Fibroblast of skin of back (primary cell): ENCODE measurements around the gene SH3BP4.
A peak's percentile ranks its signal among the peaks of the same experiment; 100 is the strongest.

Source experiments
- DNase-seq: peaks from one replicate; pipeline ENCODE4 v3.0.0-alpha.2; 2013

Gene SH3BP4

DNA sequence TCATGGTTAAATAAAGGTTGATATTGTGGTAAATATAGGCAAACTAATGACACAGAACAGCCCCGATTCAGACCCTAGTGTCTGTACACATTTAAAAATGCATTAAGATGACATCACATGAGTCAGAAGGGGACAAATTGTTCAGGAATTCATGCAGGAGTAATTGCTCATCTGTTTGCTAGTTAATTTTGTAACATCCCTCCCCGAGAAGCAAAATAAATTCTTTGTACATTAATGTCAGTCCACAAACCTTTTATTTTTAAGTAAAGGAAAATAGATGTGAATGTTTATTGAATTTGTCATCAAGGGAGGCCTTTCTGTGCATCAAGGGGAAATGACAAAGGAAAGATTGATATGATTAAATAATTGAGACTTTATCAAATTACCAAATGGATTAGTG lies 69.9 kb downstream of the SH3BP4 start:
- peak; percentile 98 for DNase-seq

DNA sequence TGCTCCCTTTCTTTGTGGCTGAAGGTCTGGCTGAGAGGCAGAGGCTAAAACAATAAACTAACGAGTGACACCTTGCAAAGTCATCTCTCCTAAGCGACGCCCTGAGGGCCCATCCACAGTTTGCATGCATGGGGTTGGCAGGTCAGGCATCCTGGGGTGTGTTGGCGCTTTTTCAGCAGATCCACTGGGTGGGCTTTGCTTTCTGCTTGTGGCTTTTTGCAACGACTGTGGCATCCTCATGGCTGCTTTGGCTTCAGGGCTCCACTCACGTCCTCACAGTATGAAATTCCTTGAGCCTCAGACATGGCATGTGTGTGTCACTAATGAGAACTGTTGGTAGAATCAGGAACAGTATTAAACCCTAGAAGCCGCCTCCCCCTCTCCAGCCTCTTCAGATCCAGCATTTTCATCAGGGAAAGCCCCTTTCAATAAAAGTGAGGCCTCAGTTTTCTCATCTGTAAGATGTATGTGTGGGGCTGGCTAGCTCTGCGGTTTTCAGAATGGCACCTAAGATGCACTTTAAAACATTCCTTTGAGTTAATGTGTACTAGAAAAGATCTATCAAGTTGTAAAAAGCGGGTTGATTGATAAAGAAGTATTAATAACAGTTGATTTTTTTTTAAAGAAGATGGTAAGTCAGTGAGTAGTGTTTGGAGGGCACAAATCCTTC lies 72.5 kb downstream of the SH3BP4 start:
- DNase-seq, result peak; percentile 98

- DNase-seq, result peak; percentile 60
Measured at GRCh38 chr2:235024931-235025773, 73.3 kb downstream of the SH3BP4 start.

GRCh38 chr2:235025800-235026536 lies 74.2 kb downstream of the SH3BP4 start:
- DNase-seq, result peak; percentile 90

DNA sequence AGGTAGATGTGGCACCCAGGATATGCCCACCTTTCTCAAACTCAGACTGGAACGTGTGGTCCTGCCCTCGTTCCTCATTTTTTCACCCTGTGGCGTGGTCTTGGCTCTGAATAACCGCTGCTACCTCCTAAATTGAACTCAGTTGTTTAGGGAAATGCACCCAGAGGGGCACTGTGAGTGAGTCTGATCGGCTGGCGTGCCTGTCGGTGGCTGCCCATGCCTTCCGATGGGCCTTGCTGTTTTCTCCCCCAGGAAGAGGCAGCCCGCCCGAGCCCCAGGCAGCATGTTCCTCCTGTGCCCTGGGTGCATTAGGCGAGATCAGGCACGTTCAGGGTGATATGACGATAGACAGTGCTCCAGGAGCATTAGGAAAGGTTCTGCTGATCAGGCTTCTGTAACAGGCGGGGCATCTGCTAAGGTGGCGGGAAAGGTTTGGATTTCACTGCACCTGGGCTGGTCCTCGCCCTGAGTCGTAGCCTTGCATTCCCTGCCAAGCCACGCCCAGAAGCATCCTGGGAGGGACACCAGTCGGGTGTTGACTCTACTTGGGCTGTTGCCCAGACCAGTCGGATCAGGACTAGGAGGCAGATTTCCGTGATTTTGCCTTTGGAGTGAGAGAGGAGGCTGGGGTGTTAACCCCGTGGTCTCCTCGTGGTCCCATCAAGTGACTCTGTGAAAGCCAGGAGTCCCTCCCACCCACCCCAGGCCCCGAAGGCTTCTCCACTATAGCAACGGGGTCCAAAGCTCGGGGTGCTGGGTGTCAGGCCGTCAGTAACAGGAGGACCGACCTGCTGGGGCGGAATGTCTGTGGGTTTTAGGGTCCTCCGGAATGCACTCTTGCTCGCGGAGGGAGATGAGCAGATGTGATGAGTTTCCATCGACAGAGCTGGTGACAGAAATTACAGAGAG lies 75.1 kb downstream of the SH3BP4 start:
- peak; percentile 78 for DNase-seq

- DNase-seq, result peak; percentile 87
Measured at GRCh38 chr2:235027558-235028214, 75.9 kb downstream of the SH3BP4 start.

DNA sequence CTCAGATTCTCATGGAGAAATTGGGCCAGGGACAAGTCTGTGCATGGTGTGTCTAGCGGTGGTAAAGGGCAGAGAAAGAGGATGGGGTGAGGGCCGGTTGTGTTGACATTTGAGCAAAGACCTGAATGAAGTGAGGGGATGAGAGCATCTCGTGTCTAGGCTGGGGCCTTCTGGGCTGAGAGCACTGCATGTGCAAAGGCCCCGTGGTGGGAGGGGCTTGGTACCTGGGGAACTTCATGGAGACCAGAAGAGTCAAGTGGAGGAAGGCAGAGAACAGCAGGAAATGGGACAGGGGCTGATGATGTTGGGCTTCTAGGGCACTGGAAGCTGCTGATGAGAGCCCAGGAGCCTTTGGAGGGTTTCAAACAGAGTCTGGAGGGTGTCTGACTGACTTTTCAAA lies 76.8 kb downstream of the SH3BP4 start:
- DNase-seq, result no peak

- DNase-seq, result no peak
Measured at GRCh38 chr2:235029054-235029453, 77.2 kb downstream of the SH3BP4 start.

GRCh38 chr2:235030126-235030525 lies 78.3 kb downstream of the SH3BP4 start:
- no peak for DNase-seq

GRCh38 chr2:235030936-235031335 lies 79.1 kb downstream of the SH3BP4 start:
- no peak for DNase-seq

DNA sequence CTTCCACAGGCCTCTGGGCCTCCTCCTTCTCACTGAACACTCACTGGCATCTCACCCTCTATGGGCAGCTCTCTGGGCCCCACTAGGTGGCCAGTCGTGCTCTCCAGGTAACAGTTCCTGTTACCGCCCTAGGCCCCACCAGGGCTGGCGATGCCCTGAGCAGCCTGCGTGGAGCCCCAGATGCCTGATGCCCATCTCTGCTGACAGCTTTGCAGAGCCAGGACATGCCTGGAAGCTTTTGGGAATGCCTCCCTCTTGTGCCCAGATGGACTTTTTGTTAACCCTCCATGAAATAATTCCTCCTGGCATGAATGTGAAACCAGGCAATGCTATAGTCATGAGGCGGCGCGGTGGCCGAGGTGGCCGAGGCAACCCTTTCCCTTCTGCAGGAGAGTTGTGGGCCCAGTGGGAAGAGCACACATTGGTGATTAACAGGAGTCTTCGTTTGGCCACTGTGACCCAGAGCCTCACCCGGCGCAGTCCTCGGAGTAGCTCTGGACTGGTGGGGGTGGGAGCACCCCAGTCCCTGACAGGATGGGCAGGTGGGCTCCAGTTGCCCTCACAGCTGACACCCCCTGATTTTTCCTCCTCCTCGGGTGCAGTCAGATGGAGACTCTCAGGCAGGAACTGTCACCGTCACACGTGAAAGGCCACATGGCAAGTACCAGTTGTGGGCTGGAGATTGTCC lies 80.0 kb downstream of the SH3BP4 start:
- no peak for DNase-seq

GRCh38 chr2:235032466-235032865 lies 80.6 kb downstream of the SH3BP4 start:
- no peak for DNase-seq

DNA sequence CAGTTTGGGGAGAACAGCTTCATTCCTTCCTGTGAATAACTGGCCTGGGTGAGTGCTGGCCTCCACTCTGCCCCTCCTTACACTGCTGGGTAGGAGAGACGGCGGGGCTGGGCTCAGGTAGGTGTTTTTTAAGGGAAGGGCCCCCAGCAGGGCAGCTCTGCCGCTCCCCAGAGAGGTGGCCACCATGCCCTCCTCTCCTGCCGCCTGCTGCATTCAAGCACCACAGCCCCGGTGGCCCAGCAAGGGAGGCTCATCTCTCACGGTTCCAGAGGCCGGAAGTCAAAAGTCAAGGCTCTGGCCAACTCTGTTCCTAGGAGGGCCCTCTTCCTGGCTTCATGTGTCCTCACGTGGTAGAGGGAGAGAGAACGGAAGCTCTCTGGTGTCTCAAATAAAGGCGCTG lies 81.1 kb downstream of the SH3BP4 start:
- DNase-seq, result no peak

DNA sequence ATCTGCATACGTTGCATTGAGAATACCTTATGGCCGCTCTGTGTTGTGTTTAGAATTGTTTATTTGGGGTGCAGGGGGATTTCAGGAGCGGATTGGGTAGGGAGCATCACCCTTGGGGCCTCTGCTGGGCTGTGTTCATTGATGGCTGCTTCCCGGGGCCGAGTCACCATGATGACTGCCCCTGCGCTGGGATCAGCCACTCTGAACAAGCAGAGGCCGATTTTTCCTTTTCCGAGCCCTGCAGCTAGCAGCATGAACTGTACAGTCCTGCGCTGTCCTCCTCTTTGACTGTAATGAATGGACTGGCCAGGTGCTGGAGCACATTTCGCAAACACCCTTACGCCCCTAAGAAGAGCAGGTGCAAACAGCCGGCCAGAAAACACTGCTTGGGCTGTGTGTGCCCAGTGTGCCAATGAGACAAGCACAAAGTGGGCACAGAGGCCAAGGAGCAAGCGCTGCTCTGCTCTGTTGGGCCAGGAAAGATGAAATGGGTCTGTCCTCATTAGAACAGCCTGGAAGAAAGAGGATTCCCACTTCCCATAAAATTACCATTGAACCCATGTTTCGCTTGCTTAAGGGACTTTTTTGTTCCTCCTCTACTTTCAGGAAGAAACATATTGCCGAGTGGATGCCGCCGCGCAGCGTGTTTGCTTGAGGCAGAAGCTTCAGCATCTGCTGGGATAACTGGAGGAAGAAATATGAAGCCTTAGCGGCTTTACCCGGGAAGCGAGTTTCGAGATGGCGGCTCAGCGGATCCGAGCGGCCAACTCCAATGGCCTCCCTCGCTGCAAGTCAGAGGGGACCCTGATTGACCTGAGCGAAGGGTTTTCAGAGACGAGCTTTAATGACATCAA lies 82.7 kb downstream of the SH3BP4 start:
- no peak for DNase-seq

DNA sequence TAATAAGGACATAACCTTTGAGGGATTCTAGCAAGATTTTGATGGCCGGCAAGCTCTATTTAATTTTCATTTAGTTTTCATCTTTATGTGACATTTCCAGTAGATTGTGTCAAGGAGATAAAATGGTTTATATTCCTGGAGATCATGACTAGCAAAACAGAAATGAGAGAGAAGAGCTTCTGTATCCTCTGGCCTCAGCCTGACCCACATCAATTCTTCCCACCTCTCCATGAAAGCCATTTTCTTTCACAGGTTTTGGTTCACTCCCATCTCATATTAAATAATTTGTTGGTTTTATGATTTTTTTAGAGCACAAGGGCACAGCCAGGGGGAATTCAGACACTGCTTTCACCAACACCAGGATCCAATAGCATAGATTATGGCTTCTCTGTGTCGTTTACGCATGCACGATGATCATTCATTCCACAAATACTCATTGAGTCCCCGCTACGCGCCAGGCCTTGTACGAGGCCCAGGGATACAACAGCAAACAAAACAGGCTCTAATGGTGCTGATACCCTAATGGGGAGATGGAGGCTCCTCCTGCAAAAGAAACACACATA lies 85.9 kb downstream of the SH3BP4 start:
- DNase-seq, result no peak

DNA sequence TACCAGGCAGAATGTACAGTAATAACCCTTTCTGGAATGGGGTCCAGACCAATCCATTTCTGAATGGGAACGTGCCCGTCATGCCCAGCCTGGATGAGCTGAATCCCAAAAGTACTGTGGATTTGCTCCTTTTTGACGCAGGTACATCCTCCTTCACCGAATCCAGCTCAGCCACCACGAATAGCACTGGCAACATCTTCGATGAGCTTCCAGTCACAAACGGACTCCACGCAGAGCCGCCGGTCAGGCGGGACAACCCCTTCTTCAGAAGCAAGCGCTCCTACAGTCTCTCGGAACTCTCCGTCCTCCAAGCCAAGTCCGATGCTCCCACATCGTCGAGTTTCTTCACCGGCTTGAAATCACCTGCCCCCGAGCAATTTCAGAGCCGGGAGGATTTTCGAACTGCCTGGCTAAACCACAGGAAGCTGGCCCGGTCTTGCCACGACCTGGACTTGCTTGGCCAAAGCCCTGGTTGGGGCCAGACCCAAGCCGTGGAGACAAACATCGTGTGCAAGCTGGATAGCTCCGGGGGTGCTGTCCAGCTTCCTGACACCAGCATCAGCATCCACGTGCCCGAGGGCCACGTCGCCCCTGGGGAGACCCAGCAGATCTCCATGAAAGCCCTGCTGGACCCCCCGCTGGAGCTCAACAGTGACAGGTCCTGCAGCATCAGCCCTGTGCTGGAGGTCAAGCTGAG lies 89.6 kb downstream of the SH3BP4 start:
- no peak for DNase-seq

GRCh38 chr2:235041918-235042575 lies 90.2 kb downstream of the SH3BP4 start:
- no peak for DNase-seq
